SK-N-SH (cell line): ENCODE measurements around the gene PRKD2. TPM values are rescaled to one million over a fixed set of nuclear protein-coding genes. Genes with fewer than 3 reads are reported as not detected.

ENCODE experiments used
- CTCF ChIA-PET: fragments of 300-600, 350-600 bp; formaldehyde crosslinking; extraction: SDS; loops from one replicate; lab custom pipeline; 2021; lab: Yijun Ruan, JAX
- POLR2A ChIA-PET: fragments of 350-600 bp; sonication (Branson Sonifier 250); formaldehyde crosslinking; extraction: SDS; loops from one replicate; lab custom pipeline; 2020; ENCODE audit warnings: antibody characterized with exemption, inconsistent platforms; lab: Yijun Ruan, JAX
- DNase-seq: peaks from one replicate; pipeline ENCODE4 v3.0.0; 2012
- H2AFZ ChIP-seq: fragments of 200-600 bp; sonication (generic); 2 replicates; pipeline ENCODE4 v1.8.1; 2016; ENCODE audit warnings: antibody characterized with exemption, mild to moderate bottlenecking, low read depth
- H3F3A ChIP-seq: fragments of 200-600 bp; sonication (generic); replicated peaks from 2 replicates; pipeline ENCODE3; 2016; ENCODE audit warnings: antibody characterized with exemption, mild to moderate bottlenecking; ENCODE audit not compliant: insufficient read depth
- H3K27ac ChIP-seq, 2 experiments: fragments of 200-500 bp in 1 of 2; fragments of 200-600 bp in 1 of 2; sonication (Bioruptor generic) in 1 of 2; sonication (generic), shearing (Covaris generic) in 1 of 2; 2 replicates each; pipeline versions ENCODE4 v1.5.1 to v1.6.1; 2014 to 2016; ENCODE audit warnings: low read depth in 2 of 2, inconsistent platforms in 1 of 2, low read length in 1 of 2, mild to moderate bottlenecking in 1 of 2, mixed read lengths in 1 of 2
- H3K27me3 ChIP-seq: fragments of 200-600 bp; sonication (generic), shearing (Covaris generic); 2 replicates; pipeline ENCODE4 v1.6.1; 2016; ENCODE audit warnings: mixed run types; ENCODE audit not compliant: insufficient read depth
- H3K36me3 ChIP-seq, 2 experiments: fragments of 200-500 bp in 1 of 2; fragments of 200-600 bp in 1 of 2; sonication (Bioruptor generic) in 1 of 2; sonication (generic) in 1 of 2; replicated peaks in 1 of 2; 2 replicates each; pipeline versions ENCODE3 to v1.5.1; 2014 to 2016; ENCODE audit warnings: low read length in 1 of 2, mild to moderate bottlenecking in 1 of 2; ENCODE audit not compliant: insufficient read depth in 2 of 2, control insufficient read depth in 1 of 2
- H3K4me1 ChIP-seq, 2 experiments: fragments of 200-500 bp in 1 of 2; fragments of 200-600 bp in 1 of 2; sonication (Bioruptor generic) in 1 of 2; sonication (generic), shearing (Covaris generic) in 1 of 2; 2 replicates each; pipeline versions ENCODE4 v1.5.1 to v1.6.1; 2014 to 2016; ENCODE audit warnings: low read depth in 1 of 2, low read length in 1 of 2, mixed run types in 1 of 2; ENCODE audit not compliant: insufficient read depth in 2 of 2, control insufficient read depth in 1 of 2
- H3K4me2 ChIP-seq: fragments of 200-600 bp; sonication (generic), shearing (Covaris generic); 2 replicates; pipeline ENCODE4 v1.6.1; 2017; ENCODE audit warnings: mixed run types
- H3K4me3 ChIP-seq, 2 experiments: fragments of 200-500 bp in 1 of 2; fragments of 200-600 bp in 1 of 2; sonication (Bioruptor generic) in 1 of 2; sonication (generic), shearing (Covaris generic) in 1 of 2; 2 replicates each; pipeline versions ENCODE4 v1.5.1 to v1.8.1; 2014 to 2016; ENCODE audit warnings: low read depth in 2 of 2, inconsistent platforms in 1 of 2, low read length in 1 of 2, mild to moderate bottlenecking in 1 of 2, mixed read lengths in 1 of 2, moderate library complexity in 1 of 2
- H3K79me2 ChIP-seq: fragments of 200-600 bp; sonication (generic); 2 replicates; pipeline ENCODE4 v1.8.1; 2017; ENCODE audit warnings: mild to moderate bottlenecking; ENCODE audit not compliant: insufficient read depth
- H3K9ac ChIP-seq: fragments of 200-600 bp; sonication (generic); 2 replicates; pipeline ENCODE4 v1.6.1; 2017; ENCODE audit warnings: mixed run types
- H3K9me2 ChIP-seq: fragments of 200-600 bp; sonication (generic); 2 replicates; pipeline ENCODE4 v1.6.1; 2017; ENCODE audit warnings: mixed run types
- H3K9me3 ChIP-seq: fragments of 200-600 bp; sonication (generic); 2 replicates; pipeline ENCODE4 v1.6.1; 2017; ENCODE audit warnings: mixed run types, mild to moderate bottlenecking, moderate library complexity
- H4K20me1 ChIP-seq: fragments of 200-600 bp; sonication (generic); 2 replicates; pipeline ENCODE4 v1.6.1; 2017; ENCODE audit warnings: mild to moderate bottlenecking, mixed run types; ENCODE audit not compliant: insufficient read depth
- CHD2 ChIP-seq: fragments of 150-350 bp; IDR thresholded peaks from 2 replicates; pipeline ENCODE4 v1.6.1; 2018; ENCODE audit warnings: low read length; ENCODE audit not compliant: partially characterized antibody
- ELF1 ChIP-seq: IDR thresholded peaks from 2 replicates; pipeline ENCODE4 v1.4.0; 2012
- EZH2phosphoT487 ChIP-seq: fragments of 200-600 bp; sonication (generic); IDR thresholded peaks from 2 replicates; pipeline ENCODE4 v1.6.1; 2017; ENCODE audit warnings: low read depth, mixed run types, mild to moderate bottlenecking, antibody characterized with exemption, moderate library complexity, borderline replicate concordance
- FOXM1 ChIP-seq: IDR thresholded peaks from 2 replicates; pipeline ENCODE4 v1.4.0; 2012; ENCODE audit warnings: low read depth, mild to moderate bottlenecking
- GABPA ChIP-seq: IDR thresholded peaks from 2 replicates; pipeline ENCODE4 v1.4.0; 2012; ENCODE audit warnings: low read depth, mild to moderate bottlenecking
- MEF2A ChIP-seq: IDR thresholded peaks from 2 replicates; pipeline ENCODE4 v1.4.0; 2012; ENCODE audit warnings: low read depth, borderline replicate concordance
- MXI1 ChIP-seq: IDR thresholded peaks from 2 replicates; pipeline ENCODE4 v1.6.1; 2012; ENCODE audit warnings: mild to moderate bottlenecking, low read depth, low read length, improper control_type of control experiment
- POLR2AphosphoS5 ChIP-seq: IDR thresholded peaks from 2 replicates; pipeline ENCODE4 v1.6.1; 2012; ENCODE audit warnings: low read depth, low read length
- RCOR1 ChIP-seq: fragments of 150-350 bp; IDR thresholded peaks from 2 replicates; pipeline ENCODE4 v1.6.1; 2017; ENCODE audit warnings: antibody characterized with exemption, low read length
- REST ChIP-seq: IDR thresholded peaks from 2 replicates; pipeline ENCODE4 v1.6.1; 2012; ENCODE audit warnings: mild to moderate bottlenecking, low read depth, low read length, moderate library complexity
- RFX5 ChIP-seq: IDR thresholded peaks from 2 replicates; pipeline ENCODE4 v1.6.1; 2012; ENCODE audit warnings: mild to moderate bottlenecking, improper control_type of control experiment, low read length
- SIN3A ChIP-seq: IDR thresholded peaks from 2 replicates; pipeline ENCODE4 v1.6.1; 2012; ENCODE audit warnings: low read depth, mild to moderate bottlenecking, low read length, moderate library complexity, borderline replicate concordance
- SMC3 ChIP-seq: IDR thresholded peaks from 2 replicates; pipeline ENCODE4 v1.6.1; 2012; ENCODE audit warnings: low read depth, low read length, improper control_type of control experiment
- TAF1 ChIP-seq: IDR thresholded peaks from 2 replicates; pipeline ENCODE4 v1.6.1; 2012; ENCODE audit warnings: low read depth, mild to moderate bottlenecking, low read length, moderate library complexity, borderline replicate concordance
- TEAD4 ChIP-seq: IDR thresholded peaks from 2 replicates; pipeline ENCODE4 v1.4.0; 2012; ENCODE audit warnings: mild to moderate bottlenecking, borderline replicate concordance; ENCODE audit not compliant: insufficient read depth
- USF1 ChIP-seq: IDR thresholded peaks from 2 replicates; pipeline ENCODE4 v1.4.0; 2012; ENCODE audit warnings: low read depth, borderline replicate concordance
- ZBTB33 ChIP-seq: IDR thresholded peaks from 2 replicates; pipeline ENCODE4 v1.4.0; 2012; ENCODE audit warnings: low read depth, borderline replicate concordance
- WGBS: methylation state at CpG from one replicate; pipeline ENCODE4 v1.1.6; 2017; ENCODE audit warnings: low lambda C conversion rate; 5-methylcytosine and 5-hydroxymethylcytosine counted together
- polyA plus RNA-seq, 3 experiments: library from polyadenylated mRNA; depleted of rRNA; stranded (reverse); fragments of >200 nt; gene quantifications; 2 replicates each; pipeline ENCODE4 v1.2.3, GENCODE V29; 2012

PRKD2 gene
- polyA plus RNA-seq, 1 of the 3 experiments (the other 2 are of a cell fraction) = 21.4 TPM

- no peaks in the 10 kb centered on the region for H3K4me1 ChIP-seq
- H3F3A ChIP-seq = peaks cover 12% of the 10 kb centered on the region
- H3K27me3 ChIP-seq = no peaks in the 10 kb centered on the region
- no peak for DNase-seq
- ChIA-PET POLR2A (no interaction called here), CTCF (interaction anchor here (7.5 kb wide), 1 partner anchor 81 kb away, joined by 170 read pairs; no protein-coding TSS in a partner anchor)
- no peak overlapping the region; a peak in 1 of 4 replicates for H3K27ac ChIP-seq
- H3K4me3 ChIP-seq = no peak overlapping the region
- H4K20me1 ChIP-seq = no peaks in the 10 kb centered on the region
- H3K9ac ChIP-seq = no peak overlapping the region
- WGBS = 96% methylated on average over 6 of the region's 6 CpGs
- no peak overlapping the region for H3K4me2 ChIP-seq
- TF ChIP-seq FOXM1 (no peak), EZH2phosphoT487 (no peak), ZBTB33 (no peak), SMC3 (no peak), TAF1 (no peak), MXI1 (no peak), USF1 (no peak), RFX5 (no peak), GABPA (no peak), MEF2A (no peak), ELF1 (no peak), SIN3A (no peak), POLR2AphosphoS5 (no peak), TEAD4 (no peak), REST (no peak), RCOR1 (no peak), CHD2 (no peak)
- no peak overlapping the region for H2AFZ ChIP-seq
- no peaks in the 10 kb centered on the region for H3K9me3 ChIP-seq
- H3K36me3 ChIP-seq = peaks cover 2 to 5% of the 10 kb centered on the region in 2 experiments
- no peaks in the 10 kb centered on the region for H3K9me2 ChIP-seq
- H3K79me2 ChIP-seq = no peaks in the 10 kb centered on the region
Measured at GRCh38 chr19:46759206-46759605, 42.3 kb upstream of the PRKD2 start.
